IMR-90 (cell line): ENCODE results near the gene PDGFC. TPM values are rescaled to one million over a fixed set of nuclear protein-coding genes. Genes with fewer than 3 reads are reported as not detected.

ENCODE experiments used
- ATAC-seq: fragments of 200-7000 bp; cut with Tn5 transposase; 2 replicates; pipeline ENCODE4 v1.9.1; 2020; ENCODE audit warnings: low read depth, mild to moderate bottlenecking, moderate library complexity
- BruUV-seq: library from RNA; stranded (reverse); fragments of 400-500 nt; replicated peaks from 2 replicates; lab custom pipeline; 2021; lab: Mats Ljungman, UMichigan
- CTCF ChIA-PET: fragments of 300-600 bp; formaldehyde crosslinking; extraction: SDS; loops from one replicate; lab custom pipeline; 2021; ENCODE audit warnings: antibody characterized with exemption; lab: Yijun Ruan, JAX
- POLR2A ChIA-PET: fragments of 300-600 bp; sonication (Branson Sonifier 250); formaldehyde crosslinking; loops from one replicate; lab custom pipeline; 2022; ENCODE audit warnings: antibody characterized with exemption; ENCODE audit not compliant: unreplicated experiment; lab: Charles Lee
- DNase-seq: peaks from one replicate; pipeline ENCODE4 v3.0.0; 2013
- H2AFZ ChIP-seq: replicated peaks from 2 replicates; pipeline ENCODE3; 2013; ENCODE audit warnings: low read length, mild to moderate bottlenecking; ENCODE audit not compliant: poor library complexity
- H2AK5ac ChIP-seq: 2 replicates; pipeline ENCODE4 v1.6.1; 2013; ENCODE audit warnings: low read depth, low read length, inconsistent platforms
- H2AK9ac ChIP-seq: replicated peaks from 2 replicates; pipeline ENCODE3; 2013; ENCODE audit warnings: mild to moderate bottlenecking, low read depth, low read length, moderate library complexity; ENCODE audit not compliant: poor library complexity
- H2BK120ac ChIP-seq: 2 replicates; pipeline ENCODE4 v1.6.1; 2013; ENCODE audit warnings: low read depth, low read length, inconsistent platforms
- H2BK15ac ChIP-seq: 3 replicates; pipeline ENCODE4 v1.6.1; 2013; ENCODE audit warnings: low read depth, low read length, inconsistent platforms
- H2BK20ac ChIP-seq: 2 replicates; pipeline ENCODE4 v1.6.1; 2013; ENCODE audit warnings: low read depth, mild to moderate bottlenecking, inconsistent platforms, low read length, moderate library complexity
- H2BK5ac ChIP-seq: 2 replicates; pipeline ENCODE4 v1.6.1; 2013; ENCODE audit warnings: mild to moderate bottlenecking, low read depth, low read length, inconsistent platforms; ENCODE audit not compliant: poor library complexity, severe bottlenecking
- H3K14ac ChIP-seq: replicated peaks from 2 replicates; pipeline ENCODE4 v1.6.1; 2013; ENCODE audit warnings: low read depth, low read length, inconsistent platforms
- H3K18ac ChIP-seq: 2 replicates; pipeline ENCODE4 v1.6.1; 2013; ENCODE audit warnings: low read depth, low read length, control low read depth
- H3K23ac ChIP-seq: 2 replicates; pipeline ENCODE4 v1.6.1; 2013; ENCODE audit warnings: low read depth, low read length, inconsistent platforms
- H3K27ac ChIP-seq: 2 replicates; pipeline ENCODE4 v1.5.1; 2013; ENCODE audit warnings: mild to moderate bottlenecking, control low read depth, low read length; ENCODE audit not compliant: insufficient read depth
- H3K27me3 ChIP-seq: 2 replicates; pipeline ENCODE4 v1.6.1; 2013; ENCODE audit warnings: low read length; ENCODE audit not compliant: control insufficient read depth, insufficient read depth
- H3K36me3 ChIP-seq: 2 replicates; pipeline ENCODE4 v1.6.1; 2013; ENCODE audit warnings: low read length, mixed read lengths; ENCODE audit not compliant: control insufficient read depth, insufficient read depth
- H3K4ac ChIP-seq: 2 replicates; pipeline ENCODE4 v1.6.1; 2013; ENCODE audit warnings: low read depth, low read length, inconsistent platforms
- H3K4me1 ChIP-seq: 2 replicates; pipeline ENCODE4 v1.6.1; 2013; ENCODE audit warnings: low read length, mixed read lengths; ENCODE audit not compliant: control insufficient read depth, insufficient read depth
- H3K4me2 ChIP-seq: 2 replicates; pipeline ENCODE4 v1.6.1; 2013; ENCODE audit warnings: low read depth, mild to moderate bottlenecking, control low read depth, low read length, moderate library complexity
- H3K4me3 ChIP-seq: 2 replicates; pipeline ENCODE4 v1.5.1; 2013; ENCODE audit warnings: low read depth, mild to moderate bottlenecking, control low read depth, low read length, moderate library complexity; ENCODE audit not compliant: insufficient read depth
- H3K56ac ChIP-seq: 2 replicates; pipeline ENCODE4 v1.6.1; 2013; ENCODE audit warnings: low read length, inconsistent platforms; ENCODE audit not compliant: insufficient read depth; ENCODE audit errors: extremely low read depth
- H3K79me1 ChIP-seq, 2 experiments: 2 replicates each; pipeline ENCODE4 v1.6.1; 2013; ENCODE audit warnings: low read length in 2 of 2, inconsistent platforms in 1 of 2, low read depth in 1 of 2
- H3K9ac ChIP-seq: 2 replicates; pipeline ENCODE4 v1.6.1; 2013; ENCODE audit warnings: low read depth, low read length, control low read depth
- H3K9me1 ChIP-seq: 2 replicates; pipeline ENCODE4 v1.6.1; 2013; ENCODE audit warnings: low read length, inconsistent platforms; ENCODE audit not compliant: insufficient read depth
- H3K9me3 ChIP-seq: 2 replicates; pipeline ENCODE4 v1.6.1; 2013; ENCODE audit warnings: low read length; ENCODE audit not compliant: control insufficient read depth, insufficient read depth
- H4K20me1 ChIP-seq: 2 replicates; pipeline ENCODE4 v1.6.1; 2013; ENCODE audit warnings: low read length, inconsistent platforms; ENCODE audit not compliant: insufficient read depth
- H4K5ac ChIP-seq: 2 replicates; pipeline ENCODE4 v1.6.1; 2013; ENCODE audit warnings: mild to moderate bottlenecking, low read depth, low read length, control low read depth
- H4K8ac ChIP-seq, 2 experiments: 2 replicates each; pipeline ENCODE4 v1.6.1; 2013; ENCODE audit warnings: low read depth in 2 of 2, low read length in 2 of 2, control low read depth in 1 of 2, inconsistent platforms in 1 of 2
- H4K91ac ChIP-seq: 2 replicates; pipeline ENCODE4 v1.6.1; 2013; ENCODE audit warnings: low read depth, low read length, inconsistent platforms; ENCODE audit not compliant: insufficient read depth
- CTCF ChIP-seq: conservative IDR thresholded peaks from 2 replicates; pipeline ENCODE4 v1.5.1; 2012; ENCODE audit warnings: mild to moderate bottlenecking, low read depth, low read length, improper control_type of control experiment
- FOS ChIP-seq: fragments of 150-350 bp; IDR thresholded peaks from 2 replicates; pipeline ENCODE4 v1.6.1; 2016; ENCODE audit warnings: low read depth, low read length
- POLR2A ChIP-seq: IDR thresholded peaks from 2 replicates; pipeline ENCODE4 v1.6.1; 2012; ENCODE audit warnings: mild to moderate bottlenecking, low read depth, low read length
- SMC3 ChIP-seq: fragments of 150-350 bp; IDR thresholded peaks from 2 replicates; pipeline ENCODE4 v1.6.1; 2016; ENCODE audit warnings: low read depth, mild to moderate bottlenecking, antibody characterized with exemption, low read length, moderate library complexity
- WGBS, 2 experiments: methylation state at CpG; one replicate each; pipeline versions ENCODE4 v1.1.5 to v1.1.7; 2013; ENCODE audit warnings: missing lambda C conversion rate in 2 of 2; ENCODE audit not compliant: insufficient read length in 1 of 2; ENCODE audit errors: extremely low coverage in 2 of 2; 5-methylcytosine and 5-hydroxymethylcytosine counted together
- dilution Hi-C: fragments of 300-500 bp; cut with HindIII; formaldehyde crosslinking; loops from one replicate; pipeline ENCODE4 v1.14.3; 2018; ENCODE audit warnings: low sequenced_read_pairs; ENCODE audit not compliant: unreplicated experiment
- in situ Hi-C: fragments of 300-500 bp; cut with MboI; formaldehyde crosslinking; loops from 3 replicates; pipeline ENCODE4 v1.14.3; 2019; ENCODE audit warnings: low sequenced_read_pairs, inconsistent platforms, mixed read lengths
- intact Hi-C: fragments of 100-400 bp; cut with micrococcal nuclease; formaldehyde crosslinking; loops from 2 replicates; pipeline ENCODE4 v1.10.0; 2022
- polyA plus RNA-seq, 3 experiments: library from polyadenylated mRNA; depleted of rRNA; stranded (reverse); fragments of >200 nt; gene quantifications; 2 replicates each; pipeline ENCODE4 v1.2.3, GENCODE V29; 2012; ENCODE audit warnings: low replicate concordance in 1 of 3
- total RNA-seq: library from RNA; depleted of rRNA; stranded (reverse); fragments of >200 nt; gene quantifications from 2 replicates; pipeline ENCODE4 v1.2.3, GENCODE V29; 2012

PDGFC gene
- total and polyA plus RNA-seq, 2 of the 4 experiments (the other 2 are of a cell fraction): 19.8 to 90.7 TPM

- no peaks in the 10 kb centered on the region for H3K9me3 ChIP-seq
- H3K27me3 ChIP-seq: no peaks in the 10 kb centered on the region
- peak overlapping the region; percentile 61 for H3K4me3 ChIP-seq
- peak overlapping the region; percentile 58 for H4K5ac ChIP-seq
- H2BK15ac ChIP-seq: peak overlapping the region; percentile 45
- peak overlapping the region; percentile 21 to 71; a peak in 3 of 4 replicates for H4K8ac ChIP-seq
- peak overlapping the region; percentile 35 for H3K14ac ChIP-seq
- H2AK5ac ChIP-seq: peak overlapping the region; percentile 66; the same call in 1 of the 2 replicates
- intact Hi-C loops (loop anchor here (2.0 to 10.0 kb wide), 4 partner anchors 190 to 1014 kb away; partner anchors contain the start of gene CTSO), dilution Hi-C loops (no loop called here), in situ Hi-C loops (loop anchor here (5.0 to 25.0 kb wide), 4 partner anchors 194 to 1007 kb away; partner anchors contain the start of gene CTSO)
- H3K4ac ChIP-seq: peak overlapping the region; percentile 59
- ATAC-seq: no peak
- no peak for DNase-seq
- ChIA-PET POLR2A (interaction anchor here (0.7 to 1.4 kb wide), 2 partner anchors 23 to 493 kb away, joined by 3 to 5 read pairs; no protein-coding TSS in a partner anchor), CTCF (interaction anchor here (0.6 to 3.5 kb wide), 11 partner anchors 10 to 1155 kb away, joined by 3 to 26 read pairs (median 5); no protein-coding TSS in a partner anchor)
- peak overlapping the region; percentile 63 for H2BK5ac ChIP-seq
- H4K91ac ChIP-seq: peak overlapping the region; percentile 73
- H2BK20ac ChIP-seq: peak overlapping the region; percentile 71; the same call in 1 of the 2 replicates
- H3K56ac ChIP-seq: peak overlapping the region; percentile 56; the same call in 1 of the 2 replicates
- peak overlapping the region; percentile 95 for H3K9ac ChIP-seq
- H3K4me2 ChIP-seq: peak overlapping the region; percentile 60
- peaks cover 21 to 48% of the 10 kb centered on the region in 2 experiments; a peak in 3 of 4 replicates for H3K79me1 ChIP-seq
- TF ChIP-seq CTCF (no peak), SMC3 (no peak), FOS (no peak), POLR2A (no peak)
- H3K36me3 ChIP-seq: no peaks in the 10 kb centered on the region
- no TSS peak for BruUV-seq
- no peaks in the 10 kb centered on the region for H4K20me1 ChIP-seq
- peaks cover 9% of the 10 kb centered on the region for H3K4me1 ChIP-seq
- peak overlapping the region; percentile 9 for H3K23ac ChIP-seq
- H2BK120ac ChIP-seq: peak overlapping the region; percentile 64
- H3K27ac ChIP-seq: peak overlapping the region; percentile 56; the same call in 1 of the 2 replicates
- H2AFZ ChIP-seq: no peak overlapping the region
- WGBS, 2 experiments: no CpG with 5 or more reads among the region's 3 CpGs
- peak overlapping the region; percentile 52; the same call in 1 of the 2 replicates for H3K18ac ChIP-seq
- 0 out of 2 replicates have a peak, but pooled peaks cover 3% of the 10 kb centered on the region for H3K9me1 ChIP-seq
- no peak overlapping the region for H2AK9ac ChIP-seq
Measured at GRCh38 chr4:156969101-156969500, 2.5 kb downstream of the PDGFC start.
